Placental pericyte (primary cell): Measurements from ENCODE around the gene ZNF112. TPM values are rescaled to one million over a fixed set of nuclear protein-coding genes. Genes with fewer than 3 reads are reported as not detected.

Experiments
- small RNA-seq: library from RNA; depleted of rRNA; stranded (forward); fragments of <200 nt; gene quantifications from one replicate; pipeline ENCODE3, GENCODE V24; 2012; ENCODE audit warnings: low replicate concordance
- total RNA-seq: library from RNA; depleted of rRNA; stranded (reverse); fragments of >200 nt; gene quantifications from 2 replicates; pipeline ENCODE4 v1.2.3, GENCODE V29; 2012

Gene ZNF112
- 3.7 and 5.7 TPM in 2 replicates for total RNA-seq

GRCh38 chr19:44356383-44357111 is at the start of gene ZNF112:
TSS of gene ZNF112 (minus strand) at chr19:44356680. CDS start at chr19:44340539, 16,141 bp downstream.

GRCh38 chr19:44401139-44402115 is 44.9 kb upstream of the ZNF112 start, which contains the start of gene ZNF285:
TSS of gene ZNF285 (minus strand) at chr19:44401608. CDS start at chr19:44397213, 4,395 bp downstream.

GRCh38 chr19:44304659-44305193 is 51.8 kb downstream of the ZNF112 start, which contains the start of gene ZNF235:
TSS of gene ZNF235 (minus strand) at chr19:44305025. CDS start at chr19:44303404, 1,621 bp downstream.

Small RNA genes within 50 kb of the gene (small RNA-seq; reads per million reads assigned to genes)
- gene NDUFA3P1 = not detected

Other genes with a start within 250 kb of the ZNF112 start
- gene ZNF225, start 243.3 kb downstream of the ZNF112 start, total RNA-seq = 4.0 and 4.6 TPM in 2 replicates
- gene ZNF234, start 215.1 kb downstream of the ZNF112 start, total RNA-seq = 4.6 and 10.2 TPM in 2 replicates
- gene ZNF226, start 191.6 kb downstream of the ZNF112 start, total RNA-seq = 13.8 and 14.7 TPM in 2 replicates
- gene ZNF227, start 144.1 kb downstream of the ZNF112 start, total RNA-seq = 14.0 and 17.5 TPM in 2 replicates
- gene ZNF233, start 96.8 kb downstream of the ZNF112 start, total RNA-seq = 0.43 and 1.1 TPM in 2 replicates
- 2.2 and 3.6 TPM in 2 replicates for gene ZNF235, start 51.7 kb downstream of the ZNF112 start, total RNA-seq
- gene ZNF285, start 44.9 kb upstream of the ZNF112 start, total RNA-seq = 1.4 and 2.8 TPM in 2 replicates
- 12.7 and 18.6 TPM in 2 replicates for gene ZNF229, start 91.8 kb upstream of the ZNF112 start, total RNA-seq
- gene ZNF180, start 143.8 kb upstream of the ZNF112 start, total RNA-seq = 7.4 and 8.7 TPM in 2 replicates
- not detected in 2 replicates for gene CEACAM20, start 173.0 kb upstream of the ZNF112 start, total RNA-seq